ENCODE results near the gene FBXO27.
"Not testable (repeated sequence)": the region's sequence is repeated elsewhere in the genome, so short reads cannot be mapped to it uniquely, and the experiment has no call there.

The FBXO27 gene

GRCh38 chr19:39038098-39038497 lies 5.7 kb upstream of the FBXO27 start:
- DNase-seq (ENCODE audit: low spot score) = peak; percentile 84

- DNase-seq (ENCODE audit: low spot score) = no peak
Observed at GRCh38 chr19:39037194-39037593, 4.8 kb upstream of the FBXO27 start.

- DNase-seq (ENCODE audit: low spot score) = no peak
Observed at GRCh38 chr19:39036581-39036980, 4.2 kb upstream of the FBXO27 start.

- DNase-seq (ENCODE audit: low spot score) = peak; percentile 82
Observed at GRCh38 chr19:39031368-39032062, 834 bp downstream of the FBXO27 start.

- no peak for DNase-seq (ENCODE audit: low spot score)
Observed at GRCh38 chr19:39030854-39031367, 1.4 kb downstream of the FBXO27 start.

- no peak for DNase-seq (ENCODE audit: low spot score)
Observed at GRCh38 chr19:39024875-39025641, 7.3 kb downstream of the FBXO27 start.

- DNase-seq (ENCODE audit: low spot score) = no peak
Observed at GRCh38 chr19:39021063-39021462, 11.3 kb downstream of the FBXO27 start.

GRCh38 chr19:39017646-39018045 lies 14.7 kb downstream of the FBXO27 start:
- no peak for DNase-seq (ENCODE audit: low spot score)

GRCh38 chr19:39017026-39017425 lies 15.3 kb downstream of the FBXO27 start:
- DNase-seq (ENCODE audit: low spot score) = no peak

GRCh38 chr19:39014037-39014436 lies 18.3 kb downstream of the FBXO27 start:
- no peak for DNase-seq (ENCODE audit: low spot score)

GRCh38 chr19:39009001-39009400 lies 23.3 kb downstream of the FBXO27 start:
- DNase-seq (ENCODE audit: low spot score) = no peak

- DNase-seq (ENCODE audit: low spot score) = no peak
Observed at GRCh38 chr19:39008137-39008536, 24.2 kb downstream of the FBXO27 start.

- no peak for DNase-seq (ENCODE audit: low spot score)
Observed at GRCh38 chr19:39007096-39007495, 25.3 kb downstream of the FBXO27 start.

- DNase-seq (ENCODE audit: low spot score) = no peak
Observed at GRCh38 chr19:39004403-39004802, 27.9 kb downstream of the FBXO27 start.

GRCh38 chr19:39003796-39004195 lies 28.6 kb downstream of the FBXO27 start:
- no peak for DNase-seq (ENCODE audit: low spot score)

GRCh38 chr19:39003188-39003587 lies 29.2 kb downstream of the FBXO27 start:
- no peak for DNase-seq (ENCODE audit: low spot score)

GRCh38 chr19:39001041-39001440 lies 31.3 kb downstream of the FBXO27 start:
- DNase-seq (ENCODE audit: low spot score) = peak; percentile 88

- not testable (repeated sequence) for DNase-seq (ENCODE audit: low spot score)
Observed at GRCh38 chr19:38997576-38997975, 34.8 kb downstream of the FBXO27 start.

- no peak for DNase-seq (ENCODE audit: low spot score)
Observed at GRCh38 chr19:38993271-38993670, 39.1 kb downstream of the FBXO27 start.

- DNase-seq (ENCODE audit: low spot score) = no peak
Observed at GRCh38 chr19:38990949-38991697, 41.2 kb downstream of the FBXO27 start.

GRCh38 chr19:38989614-38990013 lies 42.7 kb downstream of the FBXO27 start:
- DNase-seq (ENCODE audit: low spot score) = not testable (repeated sequence)

- peak; percentile 59 for DNase-seq (ENCODE audit: low spot score)
Observed at GRCh38 chr19:38989066-38989605, 43.2 kb downstream of the FBXO27 start.

All from D341Med (cell line).